HG03097 (cell line): Measurements from ENCODE around the gene BTAF1.

Experiments
- ATAC-seq: cut with Tn5 transposase; IDR thresholded peaks from one replicate; pipeline ENCODE4 v1.9.1; 2021; ENCODE audit not compliant: unreplicated experiment, low FRiP score

BTAF1 gene

DNA sequence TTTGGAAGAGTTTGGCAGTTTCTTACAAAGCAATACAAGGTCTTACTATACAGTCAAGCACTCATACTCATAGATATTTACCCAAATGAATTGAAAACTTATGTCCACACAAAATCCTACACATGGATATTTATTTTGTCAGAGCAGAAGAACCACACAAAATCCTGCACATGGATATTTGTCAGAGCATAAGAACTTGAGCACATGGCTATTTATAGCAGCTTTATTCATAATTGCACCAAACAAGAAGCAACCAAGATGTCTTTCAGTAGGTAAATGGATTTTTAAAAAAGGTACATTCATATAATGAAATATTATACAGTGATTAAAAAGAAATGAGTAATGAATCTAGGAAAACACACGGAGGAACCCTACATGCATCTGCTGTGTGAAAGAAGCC lies 115.4 kb downstream of the BTAF1 start:
- no peak for ATAC-seq

DNA sequence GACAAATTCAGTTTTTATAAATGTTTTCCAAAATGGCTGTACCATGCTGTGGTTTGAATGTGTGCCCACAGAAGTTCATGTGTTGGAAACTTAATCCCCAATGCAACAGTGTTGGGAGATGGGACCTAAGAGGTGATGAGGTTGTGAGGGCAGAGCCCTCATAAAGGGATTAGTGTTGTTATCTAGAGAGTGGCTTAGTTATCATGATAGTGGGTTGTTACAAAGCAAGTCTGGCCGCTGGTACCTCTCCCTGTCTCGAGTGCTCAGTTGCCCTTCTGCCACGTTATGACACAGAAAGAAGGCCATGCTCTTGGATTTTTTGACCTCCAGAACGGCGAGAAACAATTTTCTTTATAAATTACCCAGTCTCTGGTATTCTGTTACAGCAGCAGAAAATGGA lies 119.0 kb downstream of the BTAF1 start:
- ATAC-seq, result no peak

DNA sequence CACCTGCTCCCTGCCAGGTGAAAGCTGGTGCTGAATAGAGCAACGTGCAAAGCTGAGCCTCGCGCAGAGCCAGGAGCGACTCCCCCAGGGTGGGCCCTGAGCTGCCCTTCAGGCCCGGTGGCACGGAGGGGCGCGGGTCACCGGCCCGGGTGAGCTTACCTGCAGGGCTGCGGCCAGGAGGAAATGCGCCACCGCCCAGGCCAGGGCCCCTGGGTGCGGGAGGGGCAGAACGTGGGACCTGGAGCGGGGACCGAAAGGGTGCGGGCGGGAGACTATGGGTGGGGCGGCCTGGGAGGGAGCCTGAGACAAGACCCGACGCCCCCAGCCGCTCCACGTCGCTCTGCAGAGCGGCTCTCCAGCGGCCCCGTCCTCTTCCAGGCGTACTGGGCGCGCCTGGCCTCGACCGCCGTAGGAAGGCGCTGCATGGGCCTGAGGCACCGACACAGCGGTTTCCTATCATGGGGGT lies 122.1 kb downstream of the BTAF1 start:
- no peak for ATAC-seq

DNA sequence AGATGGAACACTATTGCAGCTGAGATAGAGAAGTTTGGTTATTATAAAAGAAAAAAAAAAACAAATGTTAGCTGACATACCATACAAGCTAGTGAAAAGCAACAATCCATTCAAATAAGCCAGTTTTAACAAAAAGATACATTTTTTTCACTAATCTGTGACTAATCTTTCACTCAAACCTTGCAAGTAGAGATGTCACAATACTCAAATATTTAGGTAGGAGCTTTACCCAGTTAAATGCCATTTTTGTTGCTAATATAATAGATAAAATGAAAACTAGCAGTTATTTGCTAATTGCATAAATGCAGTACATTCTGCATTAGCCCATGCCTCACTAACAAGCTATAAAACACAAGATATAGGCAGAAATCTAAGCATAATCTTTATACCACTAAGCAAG lies 123.6 kb downstream of the BTAF1 start:
- ATAC-seq, result no peak

DNA sequence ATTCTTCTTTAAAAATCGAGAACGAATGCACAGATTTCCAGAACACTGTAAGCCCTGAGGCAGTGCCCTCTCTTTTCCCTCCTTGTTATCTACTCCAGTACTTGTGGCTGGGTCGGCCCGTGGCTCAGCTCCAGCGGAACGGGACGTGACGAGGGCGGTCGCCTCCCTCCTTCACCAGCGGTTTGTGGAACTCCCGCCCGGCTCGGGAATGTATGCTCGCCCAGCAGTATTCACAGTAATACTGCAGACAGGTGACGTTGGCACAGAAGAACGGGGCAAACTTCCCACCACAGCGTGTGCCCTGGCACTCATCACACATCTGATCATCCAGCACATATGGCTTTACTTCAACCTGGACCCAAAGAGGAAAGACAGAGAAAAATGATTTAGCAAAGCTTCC lies 128.5 kb downstream of the BTAF1 start:
- no peak for ATAC-seq

DNA sequence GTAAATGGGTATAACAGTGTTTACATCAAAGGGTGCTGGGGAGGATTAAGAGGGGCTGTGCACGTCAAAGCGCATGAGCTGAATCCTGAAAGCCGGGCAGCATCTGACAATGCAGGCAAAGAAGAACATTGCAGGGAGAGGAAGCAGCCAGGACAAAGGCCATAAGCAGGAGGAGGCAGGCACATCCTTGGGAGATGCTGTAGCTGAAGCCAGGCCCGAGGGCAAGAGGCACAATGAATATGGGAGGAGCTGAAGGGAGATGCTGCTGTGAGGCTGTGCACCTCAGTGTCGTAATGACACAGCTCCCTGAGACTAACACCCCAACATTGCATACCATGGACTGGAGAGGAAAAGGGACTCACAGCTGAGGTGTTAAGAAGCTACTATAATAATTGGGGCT lies 129.2 kb downstream of the BTAF1 start:
- ATAC-seq, result no peak

DNA sequence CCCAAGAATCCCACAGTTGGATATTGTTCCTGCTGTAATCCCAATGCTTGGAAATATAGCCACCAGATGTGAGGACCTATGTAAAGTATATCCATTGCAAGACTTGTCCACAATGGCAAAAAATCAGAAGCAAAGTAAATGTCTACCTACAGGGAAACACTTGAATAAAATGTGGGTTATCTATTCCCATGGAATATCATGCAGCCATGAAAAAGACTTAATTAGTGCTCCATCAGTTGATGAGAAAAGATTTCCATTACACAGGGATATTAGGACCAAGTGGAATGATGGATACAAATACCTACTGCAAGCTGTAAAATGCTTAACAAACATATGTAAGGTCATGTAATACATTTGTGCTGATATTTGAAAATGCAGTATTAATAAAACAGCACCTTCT lies 131.2 kb downstream of the BTAF1 start:
- no peak for ATAC-seq

DNA sequence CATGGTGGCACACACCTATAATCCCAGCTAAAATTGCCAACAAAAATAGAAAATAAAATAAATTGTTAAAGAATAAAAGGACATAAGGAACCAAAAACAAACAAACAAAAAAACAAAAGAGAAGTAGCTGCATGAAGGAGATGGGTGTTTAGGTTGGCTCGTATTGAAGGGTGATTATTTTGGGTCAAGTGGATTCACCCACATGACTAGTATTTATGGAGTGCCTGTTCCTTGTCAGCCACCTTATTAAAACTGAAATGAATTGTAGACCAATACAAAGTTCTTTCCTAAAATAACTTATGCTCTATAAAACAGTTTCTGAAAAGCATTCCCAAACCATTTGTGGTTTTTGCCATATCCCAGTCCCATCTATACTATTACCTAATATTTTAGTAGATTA lies 138.7 kb downstream of the BTAF1 start:
- no peak for ATAC-seq

DNA sequence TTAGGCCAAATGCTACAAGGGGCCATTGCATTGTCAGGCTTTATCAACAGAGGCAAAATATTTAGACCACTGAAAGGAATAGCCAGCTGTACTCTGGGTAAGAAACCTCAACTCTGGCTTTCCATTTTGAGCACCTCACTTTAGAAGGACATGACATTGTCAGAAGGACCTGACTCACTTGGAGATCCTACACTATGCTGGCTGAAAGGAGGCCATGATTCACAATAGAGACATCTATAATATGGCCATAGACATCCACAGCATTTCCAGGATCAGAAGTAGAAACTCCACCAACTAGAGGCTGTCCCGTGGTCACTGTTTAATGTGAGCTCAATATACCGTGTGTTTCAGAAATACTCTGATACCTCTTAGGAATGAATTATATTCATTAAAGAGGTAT lies 140.9 kb downstream of the BTAF1 start:
- no peak for ATAC-seq

DNA sequence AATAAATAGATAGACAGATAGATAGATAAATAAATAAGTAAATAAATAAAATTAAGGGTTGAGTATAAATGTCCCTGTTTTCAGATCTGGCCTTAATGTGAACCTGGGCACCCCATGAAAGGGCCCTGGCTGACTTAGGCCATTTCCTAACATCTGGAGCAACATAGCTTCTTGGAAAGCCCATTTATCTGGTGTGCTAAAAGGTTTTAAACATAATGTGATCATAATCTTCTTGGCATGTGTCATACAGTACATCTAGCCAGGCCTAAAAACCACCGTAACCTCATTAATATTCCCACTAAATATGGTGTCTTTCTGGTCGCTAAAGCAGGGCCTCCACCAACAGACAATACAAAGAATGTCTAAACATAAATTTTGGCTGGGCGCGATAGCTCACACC lies 142.8 kb downstream of the BTAF1 start:
- no peak for ATAC-seq

DNA sequence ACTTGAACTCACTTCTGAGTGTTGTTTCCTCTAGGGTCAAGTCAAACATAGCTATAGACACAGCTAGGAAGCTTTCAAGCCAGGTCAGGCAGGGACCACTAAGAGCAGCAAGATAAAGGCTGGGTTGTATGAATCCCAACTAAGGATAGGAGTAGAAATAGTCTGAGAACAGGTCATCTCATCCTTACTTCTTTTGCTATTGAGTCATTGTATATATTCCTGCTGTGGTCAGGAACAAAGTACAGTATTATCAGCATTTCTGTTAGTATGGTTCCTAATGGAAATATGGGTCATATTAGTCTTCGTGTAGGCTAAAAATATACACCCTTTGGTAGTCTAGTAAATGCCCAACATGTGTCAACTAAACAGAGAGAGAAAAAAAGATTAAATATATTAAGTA lies 145.3 kb downstream of the BTAF1 start:
- ATAC-seq, result no peak

DNA sequence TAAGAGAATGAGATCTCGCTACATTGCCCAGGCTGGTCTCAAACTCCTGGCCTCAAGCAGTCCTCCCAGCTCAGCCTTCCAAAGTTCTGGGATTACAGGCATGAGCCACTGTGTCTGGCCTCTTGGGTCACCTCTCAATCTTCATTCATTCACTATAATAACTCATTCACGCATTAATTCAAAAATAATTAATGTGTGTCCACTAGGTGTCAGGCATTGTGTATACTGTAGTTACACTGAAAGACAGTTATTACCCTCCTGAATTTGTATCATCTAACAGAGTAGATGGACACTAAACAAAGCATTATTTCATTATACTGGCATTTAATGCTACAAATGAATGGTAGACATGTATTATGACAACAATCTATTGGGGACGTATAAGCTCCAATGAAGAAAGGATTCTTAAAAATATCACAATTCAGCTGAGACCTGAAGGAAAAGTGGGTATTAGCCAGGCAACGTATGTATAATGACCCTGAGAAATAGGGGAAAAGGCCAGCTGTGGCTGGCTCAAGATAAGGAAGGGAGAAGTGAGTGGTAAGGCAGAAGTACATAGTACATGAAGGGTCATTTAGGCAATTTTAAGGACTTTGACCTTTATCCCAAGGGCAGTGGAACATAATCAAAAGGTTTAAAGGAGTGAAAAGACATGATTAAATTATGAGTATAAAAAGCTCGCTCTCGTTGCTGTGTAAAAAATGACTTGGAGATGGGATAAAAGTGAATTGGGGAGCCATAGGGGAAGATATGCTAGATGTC lies 150.7 kb downstream of the BTAF1 start:
- ATAC-seq, result no peak

DNA sequence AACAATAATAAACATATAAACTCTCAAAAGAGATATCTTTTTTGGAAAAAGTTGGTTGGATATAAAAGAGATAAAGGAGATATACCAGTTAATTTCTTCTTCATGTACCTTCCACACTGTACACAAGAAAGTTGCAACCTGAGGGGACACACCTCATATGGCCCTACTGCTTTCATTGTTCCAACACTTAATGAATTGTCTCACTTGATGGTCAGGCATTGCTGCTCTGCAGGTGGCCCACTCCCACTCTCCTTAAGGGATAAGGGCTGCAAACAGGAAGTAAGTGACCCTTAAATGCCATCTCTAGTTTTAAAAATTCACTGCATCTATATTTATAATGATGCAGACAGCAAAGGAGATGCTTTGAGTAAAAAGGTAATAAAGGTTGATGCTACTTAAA lies 152.3 kb downstream of the BTAF1 start:
- ATAC-seq, result no peak

DNA sequence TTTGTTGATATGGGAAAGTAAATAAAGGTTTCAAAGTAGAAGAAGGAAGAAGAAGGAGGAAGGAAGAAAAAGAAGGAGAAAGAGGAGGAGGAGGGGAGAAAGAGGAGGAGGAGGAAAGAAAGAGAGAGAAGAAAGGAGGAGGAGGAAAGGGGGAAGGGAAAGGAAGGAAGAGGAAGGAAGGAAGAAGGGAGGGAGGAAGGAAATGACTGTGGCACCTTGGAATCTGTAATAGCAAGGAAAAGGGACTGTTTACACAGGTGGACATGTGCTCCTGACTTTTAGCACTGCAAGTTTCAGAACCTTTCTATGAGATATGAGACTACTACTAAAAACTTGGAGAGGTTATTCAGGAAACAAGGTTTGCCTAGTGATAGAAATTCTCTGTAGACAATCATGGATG lies 153.2 kb downstream of the BTAF1 start:
- no peak for ATAC-seq

DNA sequence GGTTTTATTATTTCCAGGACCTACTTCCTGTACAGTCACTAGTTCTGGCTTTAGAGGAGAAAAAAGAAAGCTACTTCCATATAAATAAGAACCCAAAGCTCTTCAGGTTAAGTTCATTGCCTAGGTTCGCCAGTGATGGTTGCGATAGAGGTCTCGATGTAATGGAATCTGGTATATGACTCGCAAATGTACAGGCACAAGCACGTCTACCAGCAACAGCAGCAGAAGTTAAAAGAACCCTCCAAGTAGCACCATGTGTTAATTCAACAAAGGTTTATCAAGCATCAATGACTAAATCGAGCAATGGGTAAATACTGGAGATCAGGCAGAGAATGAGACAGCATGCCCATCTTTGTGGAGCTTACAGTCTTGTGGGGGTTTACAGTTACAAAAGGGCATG lies 155.4 kb downstream of the BTAF1 start:
- ATAC-seq, result no peak
